Measurements from ENCODE around the gene SH3PXD2A.

Gene SH3PXD2A

GRCh38 chr10:103546401-103546800 is 309.0 kb downstream of the SH3PXD2A start:
- no peaks in the 10 kb centered on the region for H3K79me2 ChIP-seq (ENCODE audit: insufficient read depth, low read length)
- H3K4me1 ChIP-seq (ENCODE audit: insufficient read depth, low read length), result peaks cover 18% of the 10 kb centered on the region
- H2AFZ ChIP-seq (ENCODE audit: low read depth, low read length), result no peak overlapping the region
- H3K9ac ChIP-seq (ENCODE audit: low read depth, low read length), result no peak overlapping the region
- no peaks in the 10 kb centered on the region for H3K27me3 ChIP-seq (ENCODE audit: insufficient read depth, low read length, poor library complexity)
- H4K20me1 ChIP-seq (ENCODE audit: insufficient read depth, low read length), result 0 out of 2 replicates have a peak, but pooled peaks cover 3% of the 10 kb centered on the region
- no peak overlapping the region for H3K4me2 ChIP-seq (ENCODE audit: insufficient read depth, low read length)
- H3K9me3 ChIP-seq (ENCODE audit: insufficient read depth, low read length, severe bottlenecking), result no peaks in the 10 kb centered on the region
- TF ChIP-seq EZH2 (IDR thresholded peaks at IDR 0.05; ENCODE audit: borderline replicate concordance, low read depth, low read length, severe bottlenecking), result no peak
- TF ChIP-seq CTCF (IDR thresholded peaks at IDR 0.05; ENCODE audit: borderline replicate concordance, extremely low read depth, low read length, poor library complexity, severe bottlenecking), result no peak
- H3K36me3 ChIP-seq (ENCODE audit: insufficient read depth, low read length), result no peaks in the 10 kb centered on the region
- DNase-seq (no peak), ATAC-seq (ENCODE audit: insufficient read depth, low read depth) (no peak)
- no peak overlapping the region for H3K4me3 ChIP-seq (ENCODE audit: low read depth in 1 of 2, low read length in 2 of 2)
- no peak overlapping the region for H3K27ac ChIP-seq (ENCODE audit: low read length)

GRCh38 chr10:103545771-103546281 is 309.6 kb downstream of the SH3PXD2A start:
- 0 out of 2 replicates have a peak, but pooled peaks cover 3% of the 10 kb centered on the region for H4K20me1 ChIP-seq (ENCODE audit: insufficient read depth, low read length)
- H3K4me3 ChIP-seq (ENCODE audit: low read depth in 1 of 2, low read length in 2 of 2), result no peak overlapping the region
- ATAC-seq (ENCODE audit: insufficient read depth, low read depth), result no peak
- no peaks in the 10 kb centered on the region for H3K9me3 ChIP-seq (ENCODE audit: insufficient read depth, low read length, severe bottlenecking)
- H3K27me3 ChIP-seq (ENCODE audit: insufficient read depth, low read length, poor library complexity), result no peaks in the 10 kb centered on the region
- peaks cover 18% of the 10 kb centered on the region for H3K4me1 ChIP-seq (ENCODE audit: insufficient read depth, low read length)
- TF ChIP-seq CTCF (IDR thresholded peaks at IDR 0.05; ENCODE audit: borderline replicate concordance, extremely low read depth, low read length, poor library complexity, severe bottlenecking), result no peak
- no peak for TF ChIP-seq EZH2 (IDR thresholded peaks at IDR 0.05; ENCODE audit: borderline replicate concordance, low read depth, low read length, severe bottlenecking)
- H3K36me3 ChIP-seq (ENCODE audit: insufficient read depth, low read length), result no peaks in the 10 kb centered on the region
- H3K4me2 ChIP-seq (ENCODE audit: insufficient read depth, low read length), result no peak overlapping the region
- H3K9ac ChIP-seq (ENCODE audit: low read depth, low read length), result no peak overlapping the region
- H2AFZ ChIP-seq (ENCODE audit: low read depth, low read length), result no peak overlapping the region
- no peak for DNase-seq
- H3K79me2 ChIP-seq (ENCODE audit: insufficient read depth, low read length), result no peaks in the 10 kb centered on the region
- H3K27ac ChIP-seq (ENCODE audit: low read length), result no peak overlapping the region

- Histone ChIP-seq H3K4me3 (ENCODE audit: low read depth in 1 of 2, low read length in 2 of 2) (no peak overlapping the region), H3K4me2 (ENCODE audit: insufficient read depth, low read length) (no peak overlapping the region), H4K20me1 (ENCODE audit: insufficient read depth, low read length) (0 out of 2 replicates have a peak, but pooled peaks cover 3% of the 10 kb centered on the region), H3K9ac (ENCODE audit: low read depth, low read length) (no peak overlapping the region), H3K27me3 (ENCODE audit: insufficient read depth, low read length, poor library complexity) (no peaks in the 10 kb centered on the region), H3K36me3 (ENCODE audit: insufficient read depth, low read length) (no peaks in the 10 kb centered on the region), H2AFZ (ENCODE audit: low read depth, low read length) (no peak overlapping the region), H3K4me1 (ENCODE audit: insufficient read depth, low read length) (peaks cover 18% of the 10 kb centered on the region), H3K27ac (ENCODE audit: low read length) (no peak overlapping the region), H3K79me2 (ENCODE audit: insufficient read depth, low read length) (no peaks in the 10 kb centered on the region), H3K9me3 (ENCODE audit: insufficient read depth, low read length, severe bottlenecking) (no peaks in the 10 kb centered on the region)
- ATAC-seq (ENCODE audit: insufficient read depth, low read depth) (no peak), DNase-seq (no peak)
- no peak for TF ChIP-seq CTCF (IDR thresholded peaks at IDR 0.05; ENCODE audit: borderline replicate concordance, extremely low read depth, low read length, poor library complexity, severe bottlenecking)
- no peak for TF ChIP-seq EZH2 (IDR thresholded peaks at IDR 0.05; ENCODE audit: borderline replicate concordance, low read depth, low read length, severe bottlenecking)
Measured at GRCh38 chr10:103545366-103545765, 310.0 kb downstream of the SH3PXD2A start.

Data from DND-41 (cell line).